K562 (cell line): Measurements from ENCODE around the gene FBXO8. TPM values are rescaled to one million over a fixed set of nuclear protein-coding genes. Genes with fewer than 3 reads are reported as not detected.
A peak's percentile ranks its signal among the peaks of the same experiment; 100 is the strongest.

Experiments used
- ATAC-seq: fragments of 200-7000 bp; cut with Tn5 transposase; 3 replicates; pipeline ENCODE4 v1.9.1; 2020; ENCODE audit warnings: moderate library complexity
- BruUV-seq: library from RNA; stranded (reverse); fragments of 400-500 nt; replicated peaks from 2 replicates; lab custom pipeline; 2021; lab: Mats Ljungman, UMichigan
- CTCF ChIA-PET: fragments of 300-600 bp; formaldehyde crosslinking; extraction: SDS; loops from one replicate; lab custom pipeline; 2021; ENCODE audit warnings: low intra/inter-chr PET ratio; lab: Yijun Ruan, JAX
- POLR2A ChIA-PET: fragments of 300-600, 350-650 bp; sonication (Branson Sonifier 250); formaldehyde crosslinking; extraction: SDS; loops from one replicate; lab custom pipeline; 2021; ENCODE audit warnings: antibody characterized with exemption, inconsistent platforms; lab: Yijun Ruan, JAX
- DNase-seq, 4 experiments: peaks; one replicate each; pipeline versions ENCODE4 v3.0.0 to v3.0.0-alpha.2; 2011 to 2018; ENCODE audit warnings: low spot score in 3 of 4, mixed read lengths in 3 of 4; ENCODE audit errors: extremely low read depth in 1 of 4
- FAIRE-seq: peaks from 2 replicates; lab custom pipeline; 2011; peaks lifted over from hg19 to GRCh38; lab: Jason Lieb, UNC
- H2AFZ ChIP-seq: 2 replicates; pipeline ENCODE4 v1.6.0; 2011; ENCODE audit warnings: low read depth, low read length, control low read depth, inconsistent platforms
- H3K27ac ChIP-seq: fragments of 200-600 bp; 3 replicates; pipeline ENCODE4 v1.8.0; 2011; ENCODE audit warnings: low read depth, mild to moderate bottlenecking, control low read depth, inconsistent platforms, low read length, moderate library complexity, mixed read lengths; ENCODE audit errors: extremely low read depth
- H3K27me3 ChIP-seq, 2 experiments: fragments of 300-600 bp in 1 of 2; 2 replicates in 1 of 2; 3 replicates in 1 of 2; pipeline versions ENCODE4 v1.6.0 to v1.8.0; 2011; ENCODE audit warnings: inconsistent platforms in 2 of 2, low read length in 2 of 2, mild to moderate bottlenecking in 1 of 2, mixed read lengths in 1 of 2, moderate library complexity in 1 of 2; ENCODE audit not compliant: control insufficient read depth in 2 of 2, insufficient read depth in 2 of 2
- H3K36me3 ChIP-seq: fragments of 300-600 bp; 3 replicates; pipeline ENCODE4 v1.8.0; 2011; ENCODE audit warnings: mild to moderate bottlenecking, low read length, inconsistent platforms; ENCODE audit not compliant: control insufficient read depth, insufficient read depth
- H3K4me1 ChIP-seq, 2 experiments: fragments of 200-600 bp in 1 of 2; replicated peaks in 1 of 2; 2 replicates in 1 of 2; 3 replicates in 1 of 2; pipeline versions ENCODE4 v1.5.1 to v1.8.0; 2011; ENCODE audit warnings: inconsistent platforms in 2 of 2, low read length in 2 of 2, mild to moderate bottlenecking in 1 of 2, mixed read lengths in 1 of 2, moderate library complexity in 1 of 2; ENCODE audit not compliant: control insufficient read depth in 2 of 2, insufficient read depth in 2 of 2
- H3K4me2 ChIP-seq: 2 replicates; pipeline ENCODE4 v1.6.1; 2011; ENCODE audit warnings: low read length, control low read depth, inconsistent platforms, mixed read lengths; ENCODE audit not compliant: insufficient read depth
- H3K4me3 ChIP-seq: fragments of 200-600 bp; sonication (generic), shearing (Covaris generic); 2 replicates; pipeline ENCODE4 v1.5.1; 2016; ENCODE audit warnings: control low read depth, inconsistent platforms
- H3K79me2 ChIP-seq: fragments of 200-600 bp; 3 replicates; pipeline ENCODE4 v1.8.0; 2011; ENCODE audit warnings: low read length, inconsistent platforms; ENCODE audit not compliant: control insufficient read depth, insufficient read depth
- H3K9ac ChIP-seq, 2 experiments: 2 replicates each; pipeline versions ENCODE4 v1.6.0 to v1.6.1; 2011; ENCODE audit warnings: low read depth in 2 of 2, low read length in 2 of 2, control low read depth in 1 of 2, inconsistent platforms in 1 of 2, mild to moderate bottlenecking in 1 of 2, mixed read lengths in 1 of 2; ENCODE audit not compliant: insufficient read depth in 1 of 2
- H3K9me1 ChIP-seq: one replicate; pipeline ENCODE4 v1.6.0; 2011; ENCODE audit warnings: inconsistent platforms, mild to moderate bottlenecking, low read length, moderate library complexity; ENCODE audit not compliant: control insufficient read depth, insufficient read depth
- H3K9me3 ChIP-seq: replicated peaks from 2 replicates; pipeline ENCODE4 v1.5.1; 2011; ENCODE audit warnings: low read depth, low read length, inconsistent platforms; ENCODE audit not compliant: control insufficient read depth, insufficient read depth
- H4K20me1 ChIP-seq: replicated peaks from 2 replicates; pipeline ENCODE4 v1.6.1; 2011; ENCODE audit warnings: low read length, inconsistent platforms, mixed read lengths; ENCODE audit not compliant: control insufficient read depth, insufficient read depth
- ARID1B ChIP-seq: fragments of 450-650 bp; IDR thresholded peaks from 2 replicates; pipeline ENCODE4 v1.6.1; 2016; ENCODE audit warnings: antibody characterized with exemption, mild to moderate bottlenecking, inconsistent platforms
- CREBBP ChIP-seq: IDR thresholded peaks from one replicate; pipeline ENCODE4 v1.6.1; 2012; ENCODE audit warnings: low read depth, mild to moderate bottlenecking, control low read depth, inconsistent platforms, low read length
- ERF ChIP-seq: fragments of 450-650 bp; formaldehyde crosslinking; IDR thresholded peaks from 2 replicates; pipeline ENCODE4 v1.4.0; 2020; ENCODE audit warnings: mild to moderate bottlenecking, mixed read lengths
- FIP1L1 ChIP-seq: fragments of 200-400 bp; formaldehyde crosslinking; IDR thresholded peaks from 2 replicates; pipeline ENCODE4 v1.6.1; 2018; ENCODE audit warnings: mild to moderate bottlenecking, low read depth, low read length; ENCODE audit not compliant: poor library complexity, severe bottlenecking
- KDM4B ChIP-seq, 2 experiments: fragments of 450-650 bp in 1 of 2; sonication (generic) in 1 of 2; IDR thresholded peaks; 2 replicates each; pipeline ENCODE4 v1.6.1; 2016 to 2017; ENCODE audit warnings: borderline replicate concordance in 2 of 2, antibody characterized with exemption in 1 of 2, low read depth in 1 of 2, mild to moderate bottlenecking in 1 of 2
- NONO ChIP-seq, 2 experiments: fragments of 200-400 bp in 1 of 2; fragments of 450-650 bp in 1 of 2; formaldehyde crosslinking in 1 of 2; IDR thresholded peaks; 2 replicates each; pipeline ENCODE4 v1.6.1; 2017; ENCODE audit warnings: low read depth in 2 of 2, mild to moderate bottlenecking in 2 of 2, moderate library complexity in 2 of 2, low read length in 1 of 2
- NR2C2 ChIP-seq, 2 experiments: fragments of 200-800 bp in 1 of 2; sonication (Bioruptor generic) in 1 of 2; sonication (generic) in 1 of 2; formaldehyde crosslinking in 1 of 2; IDR thresholded peaks; 2 replicates each; pipeline versions ENCODE4 v1.6.1 to v1.8.0; 2016 to 2022; ENCODE audit warnings: mild to moderate bottlenecking in 1 of 2, missing compliant biosample characterization in 1 of 2, missing genetic modification characterization in 1 of 2, missing genetic modification reagents in 1 of 2
- RBM14 ChIP-seq: fragments of 200-400 bp; formaldehyde crosslinking; IDR thresholded peaks from 2 replicates; pipeline ENCODE4 v1.6.1; 2018; ENCODE audit warnings: low read depth, mild to moderate bottlenecking, low read length, moderate library complexity, borderline replicate concordance; ENCODE audit not compliant: insufficient read depth
- TCF7 ChIP-seq: sonication (generic); IDR thresholded peaks from 2 replicates; pipeline ENCODE4 v1.6.1; 2016; ENCODE audit warnings: antibody characterized with exemption, borderline replicate concordance
- ZNF436 ChIP-seq: fragments of 250-450, 450-650 bp; sonication (Bioruptor Pico); formaldehyde crosslinking; IDR thresholded peaks from 2 replicates; pipeline ENCODE4 v1.7.0; 2020; ENCODE audit warnings: mild to moderate bottlenecking
- WGBS: fragments of 100-300 bp; shearing (Covaris generic); methylation state at CpG from one replicate; pipeline ENCODE4 v1.1.6; 2016; ENCODE audit warnings: low coverage, mixed read lengths; ENCODE audit not compliant: insufficient coverage; ENCODE audit errors: missing lambda C conversion rate; 5-methylcytosine and 5-hydroxymethylcytosine counted together
- in situ Hi-C: fragments of 300-500 bp; cut with MboI; formaldehyde crosslinking; loops from 4 replicates; pipeline ENCODE4 v1.15.0; 2018; ENCODE audit warnings: inconsistent platforms, mixed read lengths
- intact Hi-C: fragments of 100-400 bp; cut with micrococcal nuclease; formaldehyde crosslinking; loops from 2 replicates; pipeline ENCODE4 v1.14.2; 2022
- polyA plus RNA-seq, 8 experiments: library from polyadenylated mRNA; depleted of rRNA in 4 of 8; stranded (reverse) in 5 of 8; unstranded in 3 of 8; fragments of >200 nt; fragmentation: Nextera tagmentation in 2 of 8; fragmentation: Illumina TruSeq in 1 of 8; extraction: Ambion mirVana in 2 of 8; extraction: Trizol in 1 of 8; gene quantifications; 2 replicates each; pipeline versions ENCODE4 v1.2.1 to v1.2.3, GENCODE V29; 2011 to 2014; ENCODE audit warnings: inconsistent platforms in 1 of 8, missing spikeins in 1 of 8
- total RNA-seq, 7 experiments: library from RNA; depleted of rRNA in 6 of 7; stranded (reverse); fragments of >200 nt in 6 of 7; fragmentation: Illumina TruSeq in 2 of 7; extraction: Trizol in 2 of 7; gene quantifications; 2 replicates each; pipeline versions ENCODE4 v1.2.1 to v1.2.3, GENCODE V29; 2011 to 2021; ENCODE audit warnings: low replicate concordance in 1 of 7
- TF ChIP-seq, protein P1 (sequence below): fragments of 450-650 bp; IDR thresholded peaks from 2 replicates; pipeline ENCODE4 v1.6.1; 2017; ENCODE audit warnings: antibody characterized with exemption, mild to moderate bottlenecking
- TF ChIP-seq, protein P2 (sequence below): sonication (generic); IDR thresholded peaks from 2 replicates; pipeline ENCODE4 v1.6.1; 2016
- TF ChIP-seq, protein P3 (sequence below): fragments of 450-650 bp; conservative IDR thresholded peaks from 2 replicates; pipeline ENCODE4 v1.6.1; 2016; ENCODE audit warnings: missing genetic modification characterization, low read depth, mild to moderate bottlenecking, control low read depth, missing compliant biosample characterization

Gene FBXO8
- total and polyA plus RNA-seq, 9 of the 15 experiments (the other 6 are each of a cell fraction or from before 2014, with no cell fraction given): 12.9 to 27.1 (median 14.8) TPM

DNA sequence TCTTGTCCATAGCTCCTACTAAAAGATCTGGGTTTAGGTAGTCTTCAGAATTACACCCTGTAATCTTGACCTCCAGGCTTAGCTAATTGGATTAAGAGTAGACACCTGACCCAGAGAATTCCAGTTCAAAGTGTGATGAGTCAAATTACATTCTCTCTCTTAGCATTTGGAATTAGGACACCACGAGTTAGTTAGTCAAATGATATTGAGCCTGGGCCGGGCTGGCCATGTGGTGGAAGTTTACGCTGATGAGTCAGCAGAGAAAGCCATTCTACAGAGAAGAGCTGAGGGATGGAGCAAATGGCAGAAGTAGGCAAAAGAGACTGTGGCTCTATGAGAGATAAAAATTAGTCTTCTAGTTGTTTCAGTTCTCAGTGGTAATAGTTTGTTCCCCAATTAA lies 31.3 kb upstream of the FBXO8 start (continued):
- TF ChIP-seq, protein P1, sequence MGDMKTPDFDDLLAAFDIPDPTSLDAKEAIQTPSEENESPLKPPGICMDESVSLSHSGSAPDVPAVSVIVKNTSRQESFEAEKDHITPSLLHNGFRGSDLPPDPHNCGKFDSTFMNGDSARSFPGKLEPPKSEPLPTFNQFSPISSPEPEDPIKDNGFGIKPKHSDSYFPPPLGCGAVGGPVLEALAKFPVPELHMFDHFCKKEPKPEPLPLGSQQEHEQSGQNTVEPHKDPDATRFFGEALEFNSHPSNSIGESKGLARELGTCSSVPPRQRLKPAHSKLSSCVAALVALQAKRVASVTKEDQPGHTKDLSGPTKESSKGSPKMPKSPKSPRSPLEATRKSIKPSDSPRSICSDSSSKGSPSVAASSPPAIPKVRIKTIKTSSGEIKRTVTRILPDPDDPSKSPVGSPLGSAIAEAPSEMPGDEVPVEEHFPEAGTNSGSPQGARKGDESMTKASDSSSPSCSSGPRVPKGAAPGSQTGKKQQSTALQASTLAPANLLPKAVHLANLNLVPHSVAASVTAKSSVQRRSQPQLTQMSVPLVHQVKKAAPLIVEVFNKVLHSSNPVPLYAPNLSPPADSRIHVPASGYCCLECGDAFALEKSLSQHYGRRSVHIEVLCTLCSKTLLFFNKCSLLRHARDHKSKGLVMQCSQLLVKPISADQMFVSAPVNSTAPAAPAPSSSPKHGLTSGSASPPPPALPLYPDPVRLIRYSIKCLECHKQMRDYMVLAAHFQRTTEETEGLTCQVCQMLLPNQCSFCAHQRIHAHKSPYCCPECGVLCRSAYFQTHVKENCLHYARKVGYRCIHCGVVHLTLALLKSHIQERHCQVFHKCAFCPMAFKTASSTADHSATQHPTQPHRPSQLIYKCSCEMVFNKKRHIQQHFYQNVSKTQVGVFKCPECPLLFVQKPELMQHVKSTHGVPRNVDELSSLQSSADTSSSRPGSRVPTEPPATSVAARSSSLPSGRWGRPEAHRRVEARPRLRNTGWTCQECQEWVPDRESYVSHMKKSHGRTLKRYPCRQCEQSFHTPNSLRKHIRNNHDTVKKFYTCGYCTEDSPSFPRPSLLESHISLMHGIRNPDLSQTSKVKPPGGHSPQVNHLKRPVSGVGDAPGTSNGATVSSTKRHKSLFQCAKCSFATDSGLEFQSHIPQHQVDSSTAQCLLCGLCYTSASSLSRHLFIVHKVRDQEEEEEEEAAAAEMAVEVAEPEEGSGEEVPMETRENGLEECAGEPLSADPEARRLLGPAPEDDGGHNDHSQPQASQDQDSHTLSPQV: peak; percentile 49; the same call in 1 of the 2 replicates
- TF ChIP-seq, protein P2, sequence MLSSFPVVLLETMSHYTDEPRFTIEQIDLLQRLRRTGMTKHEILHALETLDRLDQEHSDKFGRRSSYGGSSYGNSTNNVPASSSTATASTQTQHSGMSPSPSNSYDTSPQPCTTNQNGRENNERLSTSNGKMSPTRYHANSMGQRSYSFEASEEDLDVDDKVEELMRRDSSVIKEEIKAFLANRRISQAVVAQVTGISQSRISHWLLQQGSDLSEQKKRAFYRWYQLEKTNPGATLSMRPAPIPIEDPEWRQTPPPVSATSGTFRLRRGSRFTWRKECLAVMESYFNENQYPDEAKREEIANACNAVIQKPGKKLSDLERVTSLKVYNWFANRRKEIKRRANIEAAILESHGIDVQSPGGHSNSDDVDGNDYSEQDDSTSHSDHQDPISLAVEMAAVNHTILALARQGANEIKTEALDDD: peak; percentile 70
- TF ChIP-seq, all 486 proteins: peak for 28

DNA sequence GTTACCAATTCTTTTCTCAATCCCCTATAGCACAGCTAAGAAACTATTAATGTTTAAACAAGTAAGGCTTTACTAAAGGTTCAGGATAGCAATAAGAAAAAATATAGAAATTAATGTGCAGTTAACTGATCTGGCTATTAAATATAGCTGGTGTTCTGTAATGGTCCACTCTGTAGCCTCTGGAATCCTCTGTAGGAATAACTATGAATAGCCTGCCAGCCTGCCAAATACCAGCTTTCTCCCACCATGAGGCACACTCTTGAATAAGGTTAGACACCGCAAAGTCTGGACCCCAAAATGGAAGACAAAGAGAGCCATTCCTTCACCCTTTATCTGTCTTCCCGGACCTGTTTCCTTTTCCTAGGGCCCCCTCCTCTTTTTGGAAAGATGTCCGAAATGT lies 30.8 kb upstream of the FBXO8 start:
- H2AFZ ChIP-seq: no peak overlapping the region
- ATAC-seq (no peak; the same call in 1 of the 3 replicates), FAIRE-seq (no peak), DNase-seq (no peak)
- no TSS peak for BruUV-seq
- in situ Hi-C loops (no loop called here), intact Hi-C loops (no loop called here)
- H3K79me2 ChIP-seq: no peaks in the 10 kb centered on the region
- no peaks in the 10 kb centered on the region for H3K27me3 ChIP-seq
- POLR2A ChIA-PET: interaction anchor here (0.6 to 1.2 kb wide), 3 partner anchors 9 to 455 kb away, joined by 3 read pairs; no protein-coding TSS in a partner anchor
- no peak overlapping the region for H3K9ac ChIP-seq
- H3K27ac ChIP-seq: peak overlapping the region; percentile 54; the same call in 1 of the 3 replicates
- CTCF ChIA-PET: no interaction called here
- H3K4me2 ChIP-seq: no peak overlapping the region
- H3K4me3 ChIP-seq: no peak overlapping the region
- peaks cover 0 to 4% of the 10 kb centered on the region in 2 experiments; a peak in 1 of 5 replicates for H3K4me1 ChIP-seq
- WGBS: 94% methylated on average over 3 of the region's 3 CpGs
- no peaks in the 10 kb centered on the region for H3K9me1 ChIP-seq
- no peaks in the 10 kb centered on the region for H4K20me1 ChIP-seq
- peaks cover 68% of the 10 kb centered on the region for H3K36me3 ChIP-seq
- no peaks in the 10 kb centered on the region for H3K9me3 ChIP-seq
- TF ChIP-seq FIP1L1 (no peak), CREBBP (no peak), ARID1B (no peak), ERF (CRISPR knock-in tag) (no peak), NONO (IDR thresholded peaks at IDR 0.05; ENCODE audit: low read depth in 2 of 2, low read length in 1 of 2) (no peak), KDM4B (IDR thresholded peaks at IDR 0.05; ENCODE audit: borderline replicate concordance in 2 of 2, low read depth in 1 of 2) (no peak), TCF7 (no peak), NR2C2 (CRISPR knock-in tag; IDR thresholded peaks at IDR 0.05) (no peak), NR2C2 (tag; IDR thresholded peaks at IDR 0.05) (no peak), ZNF436 (CRISPR knock-in tag) (no peak), RBM14 (no peak)
- TF ChIP-seq, protein P3, sequence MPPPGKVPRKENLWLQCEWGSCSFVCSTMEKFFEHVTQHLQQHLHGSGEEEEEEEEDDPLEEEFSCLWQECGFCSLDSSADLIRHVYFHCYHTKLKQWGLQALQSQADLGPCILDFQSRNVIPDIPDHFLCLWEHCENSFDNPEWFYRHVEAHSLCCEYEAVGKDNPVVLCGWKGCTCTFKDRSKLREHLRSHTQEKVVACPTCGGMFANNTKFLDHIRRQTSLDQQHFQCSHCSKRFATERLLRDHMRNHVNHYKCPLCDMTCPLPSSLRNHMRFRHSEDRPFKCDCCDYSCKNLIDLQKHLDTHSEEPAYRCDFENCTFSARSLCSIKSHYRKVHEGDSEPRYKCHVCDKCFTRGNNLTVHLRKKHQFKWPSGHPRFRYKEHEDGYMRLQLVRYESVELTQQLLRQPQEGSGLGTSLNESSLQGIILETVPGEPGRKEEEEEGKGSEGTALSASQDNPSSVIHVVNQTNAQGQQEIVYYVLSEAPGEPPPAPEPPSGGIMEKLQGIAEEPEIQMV: no peak
